ENCODE measurements around the gene ELAVL1.

DNA sequence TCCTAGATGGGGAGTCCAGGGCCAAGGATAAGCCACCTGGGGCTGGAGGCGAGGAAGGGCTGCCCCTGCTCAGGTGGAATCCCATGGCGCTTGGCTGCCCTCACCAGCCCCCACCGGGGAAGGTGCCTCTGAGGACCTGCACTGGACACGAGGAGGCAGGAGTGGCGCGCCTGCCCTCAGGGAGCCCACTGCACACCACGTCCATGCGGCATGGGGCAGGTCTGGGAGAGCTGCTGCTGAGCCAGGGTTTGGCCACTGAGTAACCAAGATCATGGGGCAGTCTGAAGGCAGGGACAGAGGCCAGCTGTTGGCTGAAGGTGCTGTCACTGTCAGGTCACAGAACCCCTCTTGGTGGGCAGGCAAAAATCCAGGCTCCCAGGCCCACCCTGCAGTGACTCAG, 25.9 kb downstream of the ELAVL1 start:
- no peak for TF ChIP-seq TEAD4 (IDR thresholded peaks at IDR 0.05; ENCODE audit: borderline replicate concordance, insufficient read depth)
- no peak for TF ChIP-seq POLR2AphosphoS5 (IDR thresholded peaks at IDR 0.05; ENCODE audit: low read depth, low read length)
- TF ChIP-seq CTCF (IDR thresholded peaks at IDR 0.05), result no peak
- no peak for TF ChIP-seq NFIC (IDR thresholded peaks at IDR 0.05; ENCODE audit: borderline replicate concordance)
- no peak for TF ChIP-seq IRF3 (IDR thresholded peaks at IDR 0.05; ENCODE audit: low read depth, low read length)

Data from SK-N-SH (cell line).